AG04450 (cell line): Measurements from ENCODE around the gene ST6GAL2. TPM values are rescaled to one million over a fixed set of nuclear protein-coding genes. Genes with fewer than 3 reads are reported as not detected.

Experiments
- CTCF ChIA-PET: fragments of 300-600, 350-600 bp; formaldehyde crosslinking; extraction: SDS; loops from one replicate; lab custom pipeline; 2022; ENCODE audit warnings: antibody characterized with exemption, inconsistent platforms; lab: Charles Lee
- POLR2A ChIA-PET: fragments of 350-600 bp; formaldehyde crosslinking; extraction: SDS; loops from one replicate; lab custom pipeline; 2021; ENCODE audit warnings: antibody characterized with exemption, inconsistent platforms; lab: Yijun Ruan, JAX
- DNase-seq: peaks from one replicate; pipeline ENCODE4 v3.0.0-alpha.2; 2011; ENCODE audit warnings: low read depth, low spot score
- H3K27ac ChIP-seq: one replicate; pipeline ENCODE4 v1.5.1; 2012; ENCODE audit warnings: low read depth, low read length, control low read depth
- H3K27me3 ChIP-seq: one replicate; pipeline ENCODE4 v1.6.0; 2012; ENCODE audit warnings: low read length; ENCODE audit not compliant: control insufficient read depth, insufficient read depth
- H3K4me3 ChIP-seq: 2 replicates; pipeline ENCODE4 v1.5.1; 2011; ENCODE audit warnings: mild to moderate bottlenecking, low read depth, low read length, control low read depth
- H3K9me3 ChIP-seq: 2 replicates; pipeline ENCODE4 v1.5.1; 2012; ENCODE audit warnings: low read length; ENCODE audit not compliant: control insufficient read depth, insufficient read depth
- CTCF ChIP-seq: IDR thresholded peaks from 2 replicates; pipeline ENCODE4 v1.5.1; 2011; ENCODE audit warnings: low read depth, low read length, control low read depth, inconsistent platforms
- polyA plus RNA-seq: library from polyadenylated mRNA; depleted of rRNA; stranded (reverse); fragments of >200 nt; gene quantifications from 2 replicates; pipeline ENCODE4 v1.2.3, GENCODE V29; 2011

The ST6GAL2 gene
- polyA plus RNA-seq, 1 experiment, result 0.06 TPM

GRCh38 chr2:106845716-106846115 is 40.3 kb downstream of the ST6GAL2 start:
- no peak for TF ChIP-seq CTCF
- ChIA-PET POLR2A (no interaction called here), CTCF (no interaction called here)
- Histone ChIP-seq H3K4me3 (no peak overlapping the region), H3K9me3 (peaks cover 5% of the 10 kb centered on the region; the same call in 1 of the 2 replicates), H3K27ac (no peak overlapping the region), H3K27me3 (no peaks in the 10 kb centered on the region)
- DNase-seq, result no peak

GRCh38 chr2:106843910-106844250 is 42.1 kb downstream of the ST6GAL2 start:
- Histone ChIP-seq H3K27ac (no peak overlapping the region), H3K27me3 (no peaks in the 10 kb centered on the region), H3K9me3 (peaks cover 5% of the 10 kb centered on the region; the same call in 1 of the 2 replicates), H3K4me3 (no peak overlapping the region)
- DNase-seq, result no peak
- ChIA-PET CTCF (no interaction called here), POLR2A (no interaction called here)
- TF ChIP-seq CTCF, result no peak

DNA sequence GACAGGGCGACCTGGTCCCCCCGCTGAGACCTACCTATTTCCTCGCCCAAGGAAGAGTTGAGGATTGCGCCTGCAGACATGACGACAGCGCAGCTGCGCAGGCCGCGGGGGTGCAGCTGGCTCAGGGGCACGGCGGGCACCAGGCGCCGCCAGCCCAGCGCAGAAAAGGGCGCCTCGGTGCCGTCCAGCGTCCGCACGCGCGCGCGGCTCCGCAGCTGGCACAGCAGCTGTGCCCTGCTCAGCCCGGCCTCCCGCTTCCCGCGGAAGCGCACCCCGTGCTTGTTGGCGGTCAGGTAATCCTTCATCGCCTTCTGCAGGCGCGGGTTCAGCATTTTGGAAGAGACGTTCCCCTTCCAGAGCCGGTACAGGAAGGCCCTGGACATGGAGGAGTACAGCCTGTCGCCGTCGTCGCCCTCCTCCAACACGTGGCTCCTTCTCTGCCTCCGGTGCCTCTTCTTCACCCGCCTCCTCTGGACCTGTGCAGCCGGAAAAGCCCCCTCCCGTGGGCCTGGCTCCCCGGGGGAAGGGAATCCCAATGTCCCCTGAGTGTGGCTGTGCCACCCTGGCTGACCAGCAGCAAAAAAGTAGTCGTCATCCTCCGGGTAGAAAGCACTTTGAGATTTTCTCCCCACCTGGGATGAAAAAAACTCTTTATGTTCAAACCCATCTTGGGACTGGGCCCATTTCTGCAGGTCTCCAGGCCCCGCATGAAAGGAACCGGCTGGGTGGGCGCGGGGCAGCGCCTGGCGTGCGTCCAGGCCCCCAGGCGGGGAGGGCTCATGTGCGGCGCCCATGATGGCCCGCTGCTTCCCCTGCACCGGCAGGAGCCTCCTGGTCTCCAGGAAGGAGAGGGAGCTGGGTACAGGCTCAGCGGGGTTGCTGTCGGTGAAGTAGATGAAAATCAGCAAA is 42.7 kb downstream of the ST6GAL2 start:
- Histone ChIP-seq H3K27ac (no peak overlapping the region), H3K4me3 (no peak overlapping the region), H3K27me3 (no peaks in the 10 kb centered on the region), H3K9me3 (peaks cover 5% of the 10 kb centered on the region; the same call in 1 of the 2 replicates)
- DNase-seq, result no peak
- CTCF ChIA-PET, result no interaction called here
- POLR2A ChIA-PET, result no interaction called here
- no peak for TF ChIP-seq CTCF

DNA sequence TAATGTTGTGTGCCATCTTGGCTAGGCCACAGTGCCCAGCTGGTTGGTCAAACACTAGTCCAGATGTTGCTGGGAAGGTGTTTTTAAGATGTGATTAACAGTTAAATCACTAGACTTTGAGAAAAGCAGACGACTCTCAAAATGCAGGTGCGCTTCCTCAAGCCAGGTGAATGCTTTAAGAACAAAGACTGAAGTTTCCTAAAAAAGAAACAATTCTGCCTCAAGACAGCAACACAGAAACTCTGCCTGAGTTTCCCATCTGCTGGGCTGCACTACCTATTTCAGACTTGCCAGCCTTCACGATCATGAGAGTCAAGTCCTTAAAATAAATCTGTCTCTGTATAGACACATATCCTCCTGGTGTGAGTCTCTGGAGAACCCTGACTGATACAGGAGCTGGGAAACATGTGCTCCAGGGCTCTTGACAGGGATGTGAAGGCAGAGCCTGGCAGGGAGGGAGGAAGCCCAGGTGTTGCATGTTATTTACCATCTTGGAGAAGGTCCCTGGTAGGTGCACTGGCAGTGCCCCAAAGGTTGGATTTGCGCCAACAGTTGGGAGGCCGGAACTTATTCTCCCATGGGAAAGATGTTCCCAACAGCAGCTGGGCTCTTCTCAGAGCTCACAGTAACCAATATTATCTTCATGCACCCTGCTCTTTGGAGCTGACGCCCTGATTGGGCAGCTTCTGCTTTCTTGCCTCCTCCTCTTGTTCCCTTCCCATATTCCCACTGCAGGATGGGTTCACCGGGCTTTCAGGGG is 43.9 kb downstream of the ST6GAL2 start:
- no peak for DNase-seq
- CTCF ChIA-PET, result no interaction called here

More for the DNA sequence above, 43.9 kb downstream of the ST6GAL2 start:
- H3K9me3 ChIP-seq, result peaks cover 5% of the 10 kb centered on the region; the same call in 1 of the 2 replicates
- no peak for TF ChIP-seq CTCF
- POLR2A ChIA-PET, result no interaction called here
- H3K27ac ChIP-seq, result no peak overlapping the region
- no peak overlapping the region for H3K4me3 ChIP-seq
- H3K27me3 ChIP-seq, result no peaks in the 10 kb centered on the region
